GM23248 (cell line): ENCODE results near the gene PEPD. TPM values are rescaled to one million over a fixed set of nuclear protein-coding genes. Genes with fewer than 3 reads are reported as not detected.

Experiments used
- DNase-seq: peaks from one replicate; pipeline ENCODE4 v3.0.0-alpha.2; 2015
- H2AFZ ChIP-seq: fragments of 200-600 bp; sonication (generic); 2 replicates; pipeline ENCODE4 v1.6.1; 2016; ENCODE audit warnings: antibody characterized with exemption
- H3F3A ChIP-seq: fragments of 200-600 bp; sonication (generic); 2 replicates; pipeline ENCODE4 v1.6.1; 2016; ENCODE audit warnings: mild to moderate bottlenecking, antibody characterized with exemption, mixed run types; ENCODE audit not compliant: insufficient read depth
- H3K27ac ChIP-seq: fragments of 200-600 bp; sonication (generic); 2 replicates; pipeline ENCODE4 v1.5.1; 2016; ENCODE audit warnings: mild to moderate bottlenecking
- H3K27me3 ChIP-seq: fragments of 200-600 bp; sonication (generic); replicated peaks from 2 replicates; pipeline ENCODE4 v1.6.1; 2016; ENCODE audit warnings: mild to moderate bottlenecking; ENCODE audit not compliant: insufficient read depth
- H3K36me3 ChIP-seq: fragments of 200-600 bp; sonication (generic); 2 replicates; pipeline ENCODE4 v1.6.1; 2016; ENCODE audit warnings: low read depth, mild to moderate bottlenecking
- H3K4me1 ChIP-seq: fragments of 200-600 bp; sonication (generic); 2 replicates; pipeline ENCODE4 v1.6.1; 2016; ENCODE audit warnings: mild to moderate bottlenecking; ENCODE audit not compliant: insufficient read depth
- H3K4me2 ChIP-seq: fragments of 200-600 bp; sonication (generic); one replicate; pipeline ENCODE4 v1.6.1; 2016; ENCODE audit warnings: mild to moderate bottlenecking; ENCODE audit not compliant: unreplicated experiment
- H3K4me3 ChIP-seq: fragments of 200-600 bp; sonication (generic); 2 replicates; pipeline ENCODE4 v1.5.1; 2016; ENCODE audit warnings: mild to moderate bottlenecking
- H3K79me2 ChIP-seq: fragments of 200-600 bp; sonication (generic); 2 replicates; pipeline ENCODE4 v1.6.1; 2016; ENCODE audit warnings: mild to moderate bottlenecking; ENCODE audit not compliant: insufficient read depth
- H3K9ac ChIP-seq: fragments of 200-600 bp; sonication (generic); 2 replicates; pipeline ENCODE4 v1.6.1; 2016; ENCODE audit warnings: mild to moderate bottlenecking
- H3K9me2 ChIP-seq: fragments of 200-600 bp; sonication (generic); 2 replicates; pipeline ENCODE4 v1.6.1; 2016; ENCODE audit warnings: mixed run types, mild to moderate bottlenecking, moderate library complexity; ENCODE audit not compliant: insufficient read depth
- H3K9me3 ChIP-seq: fragments of 200-600 bp; sonication (generic); one replicate; pipeline ENCODE4 v1.6.1; 2017; ENCODE audit warnings: low read depth
- H4K20me1 ChIP-seq: fragments of 200-600 bp; sonication (generic); 2 replicates; pipeline ENCODE4 v1.6.0; 2016; ENCODE audit not compliant: insufficient read depth
- EZH2 ChIP-seq: fragments of 200-600 bp; sonication (generic); IDR thresholded peaks from 2 replicates; pipeline ENCODE4 v1.6.1; 2018; ENCODE audit warnings: antibody characterized with exemption, mild to moderate bottlenecking; ENCODE audit not compliant: insufficient read depth, poor library complexity, severe bottlenecking
- EZH2phosphoT487 ChIP-seq: fragments of 200-600 bp; sonication (generic); IDR thresholded peaks from 2 replicates; pipeline ENCODE4 v1.6.1; 2018; ENCODE audit warnings: antibody characterized with exemption, moderate library complexity, mild to moderate bottlenecking, low read depth; ENCODE audit not compliant: insufficient read depth
- WGBS, 2 experiments: methylation state at CpG; one replicate each; pipeline ENCODE4 v1.1.6; 2015 to 2017; ENCODE audit warnings: low lambda C conversion rate in 2 of 2, low coverage in 1 of 2; ENCODE audit errors: missing lambda C conversion rate in 2 of 2; 5-methylcytosine and 5-hydroxymethylcytosine counted together
- in situ Hi-C: fragments of 300-500 bp; cut with MboI; formaldehyde crosslinking; loops from 2 replicates; pipeline ENCODE4 v1.15.0; 2020
- polyA plus RNA-seq: library from polyadenylated mRNA; unstranded; fragments of >200 nt; fragmentation: Nextera tagmentation; extraction: Ambion mirVana; gene quantifications from 2 replicates; pipeline ENCODE4 v1.2.1, GENCODE V29; 2016
- total RNA-seq: library from RNA; depleted of rRNA; stranded (reverse); fragments of >200 nt; shearing (Covaris generic); gene quantifications from 2 replicates; pipeline ENCODE4 v1.2.3, GENCODE V29; 2014

PEPD gene
- total and polyA plus RNA-seq, 2 experiments from 2014 or later = 54.8 to 86.5 TPM

DNA sequence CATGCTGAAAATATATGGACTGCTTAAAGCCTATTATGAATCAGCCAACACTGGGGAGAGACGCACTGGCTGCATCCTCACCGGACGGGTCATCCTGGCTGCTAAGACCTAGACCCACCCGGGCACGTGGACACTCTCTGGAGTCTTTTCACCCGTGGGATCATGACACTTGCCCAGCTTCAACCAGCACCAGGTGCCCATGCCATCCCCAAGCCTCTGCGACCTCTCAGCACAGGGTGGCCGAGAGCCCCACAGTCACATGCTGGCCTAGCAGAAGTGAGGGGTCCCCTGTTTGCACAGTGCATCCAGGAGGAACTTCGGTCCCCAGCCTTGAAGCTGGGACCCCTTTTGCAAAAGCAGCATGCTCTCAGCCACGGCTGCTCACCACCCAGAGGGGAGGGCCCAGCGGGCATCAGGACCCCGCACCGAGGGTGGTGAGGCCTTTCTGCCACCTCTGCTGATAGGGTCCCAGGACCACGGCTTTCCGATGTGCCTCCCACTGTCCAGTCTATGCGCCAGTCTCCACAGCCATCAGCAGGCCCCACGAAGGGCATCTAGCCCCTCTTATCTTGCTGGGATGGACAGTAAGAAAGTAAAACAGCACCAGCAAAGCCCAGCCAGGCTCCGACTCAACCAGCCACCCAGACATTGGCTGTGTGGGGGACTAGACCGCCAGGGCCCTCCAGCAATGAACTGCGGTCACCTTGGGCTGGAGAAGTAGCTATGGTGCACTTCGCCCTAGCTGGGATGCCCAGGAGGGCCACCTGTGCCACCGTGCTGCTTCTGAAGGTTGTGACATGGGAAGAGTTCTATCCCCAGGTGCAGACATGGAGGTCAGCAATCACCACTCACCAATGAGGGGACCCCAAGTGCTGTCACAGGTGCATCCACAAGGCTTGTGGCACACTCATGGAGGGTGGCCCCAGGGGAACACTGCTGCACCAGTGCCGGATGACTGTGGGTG, 75.0 kb downstream of the PEPD start:
- Histone ChIP-seq H3K9me3 (no peaks in the 10 kb centered on the region), H2AFZ (no peak overlapping the region), H3F3A (no peaks in the 10 kb centered on the region; the same call in 1 of the 2 replicates), H3K4me1 (peaks cover 18% of the 10 kb centered on the region), H3K4me2 (no peak overlapping the region), H3K27me3 (no peaks in the 10 kb centered on the region), H3K4me3 (no peak overlapping the region), H3K9me2 (no peaks in the 10 kb centered on the region), H3K9ac (no peak overlapping the region), H3K36me3 (no peaks in the 10 kb centered on the region), H3K79me2 (no peaks in the 10 kb centered on the region), H3K27ac (0 out of 2 replicates have a peak overlapping the region, but pooled peaks have one; percentile 24), H4K20me1 (no peaks in the 10 kb centered on the region)
- TF ChIP-seq EZH2phosphoT487 = no peak
- no peak for TF ChIP-seq EZH2
- in situ Hi-C loops = no loop called here
- WGBS, 2 experiments = 84 to 85% methylated on average over 22 to 23 of the region's 23 CpGs
- peak; percentile 75 for DNase-seq

DNA sequence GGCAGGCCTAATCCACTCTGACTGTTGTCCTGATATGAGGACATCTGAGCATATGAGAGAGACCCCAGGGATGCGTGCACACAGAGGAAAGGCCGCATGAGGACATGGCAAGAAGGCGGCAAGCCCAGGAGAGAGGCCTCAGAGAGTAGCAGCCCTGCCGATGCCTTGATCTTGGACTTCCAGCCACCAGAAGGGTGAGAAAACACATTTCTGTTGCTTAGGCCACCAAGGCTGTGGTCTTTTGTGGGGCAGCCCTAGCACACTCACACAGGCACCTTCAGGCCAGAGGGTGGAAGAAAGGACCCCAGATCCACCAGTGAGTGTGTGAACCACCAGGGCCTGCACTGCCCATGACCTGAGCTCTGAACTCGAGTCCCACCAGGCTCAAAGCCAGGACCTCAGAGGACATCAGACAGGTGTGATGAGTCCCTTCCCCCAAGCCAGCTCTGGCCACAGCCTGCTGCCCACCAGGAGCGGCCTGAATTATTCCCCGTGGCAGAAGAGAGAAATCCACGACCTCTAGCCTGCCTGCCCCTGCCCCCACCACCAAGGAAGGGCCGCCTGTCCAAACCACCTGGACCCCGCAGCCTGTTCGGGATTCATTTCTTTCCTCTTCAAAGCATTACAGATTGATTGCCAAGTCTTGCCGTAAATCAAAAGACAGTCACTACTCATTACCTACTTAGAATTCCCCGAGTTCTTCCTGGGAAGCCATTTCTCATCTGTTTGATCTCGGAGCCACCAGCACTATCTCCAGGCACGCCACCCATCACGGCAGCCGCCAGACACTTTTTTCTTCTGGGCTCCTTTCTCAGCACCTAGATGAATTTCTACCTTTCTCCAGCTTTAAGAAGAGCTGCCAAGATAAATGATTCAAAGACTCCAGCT, 75.9 kb downstream of the PEPD start:
- Histone ChIP-seq H3K4me3 (no peak overlapping the region), H3F3A (no peaks in the 10 kb centered on the region; the same call in 1 of the 2 replicates), H3K27ac (peak overlapping the region; percentile 12), H3K4me1 (peaks cover 18% of the 10 kb centered on the region), H3K27me3 (no peaks in the 10 kb centered on the region), H3K9me3 (no peaks in the 10 kb centered on the region), H3K4me2 (no peak overlapping the region), H2AFZ (no peak overlapping the region), H3K79me2 (no peaks in the 10 kb centered on the region), H3K36me3 (no peaks in the 10 kb centered on the region), H4K20me1 (no peaks in the 10 kb centered on the region), H3K9ac (no peak overlapping the region), H3K9me2 (no peaks in the 10 kb centered on the region)
- WGBS, 2 experiments = 83 to 86% methylated on average over 17 of the region's 17 CpGs
- no peak for DNase-seq
- TF ChIP-seq EZH2phosphoT487 (no peak), EZH2 (no peak)
- in situ Hi-C loops = no loop called here

DNA sequence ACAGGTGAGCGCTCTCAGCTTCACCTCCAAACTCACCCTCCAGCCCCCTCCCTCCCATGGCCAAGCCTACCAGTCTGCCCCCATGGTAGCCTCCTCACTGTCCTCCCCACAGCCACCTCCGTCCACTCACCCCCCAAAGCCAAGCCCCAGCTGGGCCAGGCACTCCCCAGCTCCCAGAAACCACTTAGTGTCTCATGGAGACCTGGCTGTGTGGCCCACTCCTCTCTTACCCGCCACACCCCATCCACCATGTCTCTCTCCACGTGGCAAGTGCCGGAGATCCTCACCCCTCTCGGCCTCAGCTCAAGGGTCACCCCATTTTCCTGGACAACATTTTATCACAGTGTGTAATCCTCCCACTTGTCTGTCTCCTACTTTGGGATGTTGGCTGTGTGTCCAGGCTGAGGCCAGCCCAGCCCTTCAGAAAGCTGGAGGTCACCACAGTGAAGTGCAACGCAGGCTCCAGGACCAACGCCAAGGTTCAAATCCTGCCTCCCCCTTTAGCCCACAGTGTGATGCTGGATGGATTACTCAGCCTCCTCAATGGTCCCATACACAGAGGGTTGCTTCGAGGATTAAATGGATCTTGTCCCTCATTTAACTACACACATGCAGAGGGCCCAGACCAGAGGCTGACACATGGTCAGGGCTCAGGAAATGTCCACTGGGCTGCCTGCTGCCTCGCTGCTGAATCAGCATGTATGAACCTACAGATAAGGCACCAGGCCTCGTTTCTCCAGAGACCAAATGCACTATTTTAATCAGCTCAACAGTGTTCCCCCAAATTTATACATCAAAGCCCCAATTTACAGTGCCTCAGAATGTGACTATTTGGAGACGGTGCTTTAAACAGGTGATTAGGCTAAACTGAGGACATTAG, 76.8 kb downstream of the PEPD start:
- WGBS, 2 experiments = 69 to 77% methylated on average over 12 of the region's 12 CpGs
- Histone ChIP-seq H3F3A (no peaks in the 10 kb centered on the region; the same call in 1 of the 2 replicates), H3K4me2 (no peak overlapping the region), H2AFZ (no peak overlapping the region), H3K9me3 (no peaks in the 10 kb centered on the region), H3K36me3 (no peaks in the 10 kb centered on the region), H4K20me1 (no peaks in the 10 kb centered on the region), H3K27me3 (no peaks in the 10 kb centered on the region), H3K4me1 (peaks cover 18% of the 10 kb centered on the region), H3K9ac (no peak overlapping the region), H3K9me2 (no peaks in the 10 kb centered on the region), H3K79me2 (no peaks in the 10 kb centered on the region), H3K27ac (peak overlapping the region; percentile 12), H3K4me3 (no peak overlapping the region)
- TF ChIP-seq EZH2phosphoT487 (no peak), EZH2 (no peak)
- in situ Hi-C loops = no loop called here
- DNase-seq = peak; percentile 53
